HL-60 (cell line): ENCODE results near the gene LRRC72.

ENCODE experiments used
- DNase-seq, 2 experiments: peaks; one replicate each; pipeline ENCODE4 v3.0.0-alpha.2; 2010 to 2020; ENCODE audit warnings: low read depth in 1 of 2, low spot score in 1 of 2
- H3K27ac ChIP-seq: fragments of 250-450 bp; sonication (Bioruptor Pico); replicated peaks from 2 replicates; pipeline ENCODE4 v1.5.1; 2020; ENCODE audit warnings: mild to moderate bottlenecking, moderate library complexity
- H3K27me3 ChIP-seq: fragments of 250-450 bp; sonication (Bioruptor Pico); 2 replicates; pipeline ENCODE4 v1.5.1; 2021; ENCODE audit warnings: mild to moderate bottlenecking, moderate library complexity; ENCODE audit not compliant: insufficient read depth, poor library complexity, severe bottlenecking
- H3K4me3 ChIP-seq: replicated peaks from 2 replicates; pipeline ENCODE4 v1.5.1; 2011; ENCODE audit warnings: mild to moderate bottlenecking, control low read depth, low read length; ENCODE audit not compliant: insufficient read depth
- GABPA ChIP-seq: IDR thresholded peaks from 2 replicates; pipeline ENCODE4 v1.6.1; 2012; ENCODE audit warnings: low read depth
- POLR2AphosphoS5 ChIP-seq: IDR thresholded peaks from 2 replicates; pipeline ENCODE4 v1.6.1; 2012; ENCODE audit warnings: low read depth
- SPI1 ChIP-seq: IDR thresholded peaks from 2 replicates; pipeline ENCODE4 v1.6.1; 2012; ENCODE audit warnings: low read depth, mild to moderate bottlenecking, borderline replicate concordance
- TF ChIP-seq, protein P1 (sequence below): IDR thresholded peaks from one replicate; pipeline ENCODE4 v1.5.1; 2011; ENCODE audit warnings: low read length, control low read depth, inconsistent platforms; ENCODE audit not compliant: insufficient read depth
- TF ChIP-seq, protein P2 (sequence below): IDR thresholded peaks from 2 replicates; pipeline ENCODE4 v1.6.1; 2012; ENCODE audit warnings: low read depth; ENCODE audit not compliant: insufficient replicate concordance

Gene LRRC72

DNA sequence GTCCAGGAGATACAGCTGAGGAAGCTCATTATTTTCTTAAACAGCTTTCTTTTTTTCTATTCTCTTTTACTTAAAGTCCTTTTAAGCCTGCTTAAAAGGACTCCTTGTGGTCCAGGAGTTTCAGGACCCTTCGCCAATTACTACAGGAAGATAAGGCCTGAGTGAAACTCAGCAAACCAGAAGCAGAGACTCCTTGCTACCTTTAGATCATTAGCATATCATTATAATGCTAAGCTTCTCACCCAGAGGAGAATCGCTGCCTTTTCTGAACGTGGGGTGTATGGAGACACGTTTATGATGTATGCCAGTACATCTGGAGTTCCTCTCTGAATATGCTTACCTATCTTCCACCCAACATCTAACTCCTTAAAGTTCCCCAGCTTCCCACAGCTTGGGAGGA, 71.4 kb downstream of the LRRC72 start:
- no peak for DNase-seq
- Histone ChIP-seq H3K4me3 (no peak overlapping the region), H3K27me3 (no peaks in the 10 kb centered on the region), H3K27ac (no peak overlapping the region)
- TF ChIP-seq, protein P1, sequence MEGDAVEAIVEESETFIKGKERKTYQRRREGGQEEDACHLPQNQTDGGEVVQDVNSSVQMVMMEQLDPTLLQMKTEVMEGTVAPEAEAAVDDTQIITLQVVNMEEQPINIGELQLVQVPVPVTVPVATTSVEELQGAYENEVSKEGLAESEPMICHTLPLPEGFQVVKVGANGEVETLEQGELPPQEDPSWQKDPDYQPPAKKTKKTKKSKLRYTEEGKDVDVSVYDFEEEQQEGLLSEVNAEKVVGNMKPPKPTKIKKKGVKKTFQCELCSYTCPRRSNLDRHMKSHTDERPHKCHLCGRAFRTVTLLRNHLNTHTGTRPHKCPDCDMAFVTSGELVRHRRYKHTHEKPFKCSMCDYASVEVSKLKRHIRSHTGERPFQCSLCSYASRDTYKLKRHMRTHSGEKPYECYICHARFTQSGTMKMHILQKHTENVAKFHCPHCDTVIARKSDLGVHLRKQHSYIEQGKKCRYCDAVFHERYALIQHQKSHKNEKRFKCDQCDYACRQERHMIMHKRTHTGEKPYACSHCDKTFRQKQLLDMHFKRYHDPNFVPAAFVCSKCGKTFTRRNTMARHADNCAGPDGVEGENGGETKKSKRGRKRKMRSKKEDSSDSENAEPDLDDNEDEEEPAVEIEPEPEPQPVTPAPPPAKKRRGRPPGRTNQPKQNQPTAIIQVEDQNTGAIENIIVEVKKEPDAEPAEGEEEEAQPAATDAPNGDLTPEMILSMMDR: no peak
- TF ChIP-seq GABPA (no peak), SPI1 (no peak), POLR2AphosphoS5 (no peak)
- TF ChIP-seq, protein P2, sequence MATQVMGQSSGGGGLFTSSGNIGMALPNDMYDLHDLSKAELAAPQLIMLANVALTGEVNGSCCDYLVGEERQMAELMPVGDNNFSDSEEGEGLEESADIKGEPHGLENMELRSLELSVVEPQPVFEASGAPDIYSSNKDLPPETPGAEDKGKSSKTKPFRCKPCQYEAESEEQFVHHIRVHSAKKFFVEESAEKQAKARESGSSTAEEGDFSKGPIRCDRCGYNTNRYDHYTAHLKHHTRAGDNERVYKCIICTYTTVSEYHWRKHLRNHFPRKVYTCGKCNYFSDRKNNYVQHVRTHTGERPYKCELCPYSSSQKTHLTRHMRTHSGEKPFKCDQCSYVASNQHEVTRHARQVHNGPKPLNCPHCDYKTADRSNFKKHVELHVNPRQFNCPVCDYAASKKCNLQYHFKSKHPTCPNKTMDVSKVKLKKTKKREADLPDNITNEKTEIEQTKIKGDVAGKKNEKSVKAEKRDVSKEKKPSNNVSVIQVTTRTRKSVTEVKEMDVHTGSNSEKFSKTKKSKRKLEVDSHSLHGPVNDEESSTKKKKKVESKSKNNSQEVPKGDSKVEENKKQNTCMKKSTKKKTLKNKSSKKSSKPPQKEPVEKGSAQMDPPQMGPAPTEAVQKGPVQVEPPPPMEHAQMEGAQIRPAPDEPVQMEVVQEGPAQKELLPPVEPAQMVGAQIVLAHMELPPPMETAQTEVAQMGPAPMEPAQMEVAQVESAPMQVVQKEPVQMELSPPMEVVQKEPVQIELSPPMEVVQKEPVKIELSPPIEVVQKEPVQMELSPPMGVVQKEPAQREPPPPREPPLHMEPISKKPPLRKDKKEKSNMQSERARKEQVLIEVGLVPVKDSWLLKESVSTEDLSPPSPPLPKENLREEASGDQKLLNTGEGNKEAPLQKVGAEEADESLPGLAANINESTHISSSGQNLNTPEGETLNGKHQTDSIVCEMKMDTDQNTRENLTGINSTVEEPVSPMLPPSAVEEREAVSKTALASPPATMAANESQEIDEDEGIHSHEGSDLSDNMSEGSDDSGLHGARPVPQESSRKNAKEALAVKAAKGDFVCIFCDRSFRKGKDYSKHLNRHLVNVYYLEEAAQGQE: no peak

DNA sequence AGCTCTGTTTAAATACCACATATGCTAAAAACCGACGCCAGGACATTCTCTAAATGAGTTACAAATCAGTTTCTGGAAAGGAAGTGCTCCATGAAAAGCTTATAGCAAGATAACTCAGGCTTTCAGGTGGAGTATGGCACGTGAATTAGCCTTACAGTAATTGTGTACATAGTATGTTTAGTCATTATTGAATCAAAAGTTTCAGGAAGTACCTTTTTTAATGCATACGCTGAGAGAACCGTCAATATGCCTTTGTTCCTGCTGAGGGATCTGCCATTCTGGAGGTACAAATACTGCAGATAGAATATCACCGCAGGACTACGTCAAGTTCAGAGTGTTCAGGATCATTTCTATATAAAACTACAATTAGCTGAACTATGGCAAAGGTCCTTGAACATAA, 73.2 kb downstream of the LRRC72 start:
- DNase-seq: no peak
- TF ChIP-seq GABPA (no peak), SPI1 (no peak)
- TF ChIP-seq, protein P1: no peak
- no peaks in the 10 kb centered on the region for H3K27me3 ChIP-seq
- H3K4me3 ChIP-seq: no peak overlapping the region
- H3K27ac ChIP-seq: no peak overlapping the region

DNA sequence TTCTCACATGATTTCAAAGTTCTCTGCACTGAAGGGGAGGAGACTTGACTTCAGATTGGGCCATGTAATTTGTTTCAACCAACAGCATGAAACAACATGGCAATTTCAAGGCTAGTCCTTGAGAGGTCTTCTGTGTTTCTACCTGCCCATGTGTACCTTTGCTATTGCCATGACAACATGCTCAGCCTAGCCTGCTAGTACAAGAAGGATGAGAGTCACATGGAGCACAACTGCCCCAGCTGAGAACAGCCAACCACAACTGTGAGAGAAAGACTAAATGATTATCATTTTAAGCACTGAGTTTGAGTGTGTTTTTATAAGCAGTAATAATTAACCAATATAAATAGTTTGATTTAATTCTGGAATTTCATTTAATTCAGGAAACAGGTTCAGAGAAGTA, 77.0 kb downstream of the LRRC72 start:
- no peak for DNase-seq
- Histone ChIP-seq H3K27ac (no peak overlapping the region), H3K27me3 (no peaks in the 10 kb centered on the region), H3K4me3 (no peak overlapping the region)
- TF ChIP-seq, protein P2: no peak
- no peak for TF ChIP-seq POLR2AphosphoS5
- no peak for TF ChIP-seq GABPA
- TF ChIP-seq, protein P1: no peak
- TF ChIP-seq SPI1: no peak

DNA sequence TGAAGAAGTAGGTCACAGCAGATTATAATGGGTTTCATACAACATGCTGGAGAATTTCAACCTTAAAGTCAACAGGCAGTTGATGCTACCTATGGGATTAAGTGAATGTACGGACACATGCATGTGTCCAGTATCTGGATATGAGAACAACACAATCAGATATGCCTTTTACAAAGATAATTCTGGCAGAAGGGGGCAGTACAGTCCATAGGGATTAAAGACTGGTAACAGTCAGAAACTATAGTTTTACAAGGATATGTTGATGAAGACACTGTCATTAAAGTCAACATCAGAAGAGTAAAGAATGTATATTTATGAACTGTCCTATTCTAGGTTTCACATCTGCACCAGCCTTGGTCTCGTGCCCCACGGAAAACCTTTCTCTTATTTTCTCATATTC, 77.4 kb downstream of the LRRC72 start:
- no peak overlapping the region for H3K4me3 ChIP-seq
- no peaks in the 10 kb centered on the region for H3K27me3 ChIP-seq
- H3K27ac ChIP-seq: no peak overlapping the region
- TF ChIP-seq, protein P2: no peak
- TF ChIP-seq, protein P1: no peak
- no peak for TF ChIP-seq SPI1
- no peak for TF ChIP-seq POLR2AphosphoS5
- no peak for TF ChIP-seq GABPA
- DNase-seq: no peak
